ES-I3 (cell line): Measurements from ENCODE around the gene CACFD1.

Experiments
- H3K36me3 ChIP-seq: 2 replicates; pipeline ENCODE4 v1.6.1; 2013; ENCODE audit warnings: mild to moderate bottlenecking, low read length, control low read depth, moderate library complexity; ENCODE audit not compliant: insufficient read depth
- H3K4me1 ChIP-seq: 2 replicates; pipeline ENCODE4 v1.6.1; 2013; ENCODE audit warnings: mild to moderate bottlenecking, control low read depth, low read length; ENCODE audit not compliant: insufficient read depth
- H3K9ac ChIP-seq: 2 replicates; pipeline ENCODE4 v1.6.1; 2013; ENCODE audit warnings: low read depth, mild to moderate bottlenecking, low read length, moderate library complexity
- H3K9me3 ChIP-seq: 2 replicates; pipeline ENCODE4 v1.6.1; 2013; ENCODE audit warnings: mild to moderate bottlenecking, low read length, moderate library complexity; ENCODE audit not compliant: control insufficient read depth, insufficient read depth

CACFD1 gene

DNA sequence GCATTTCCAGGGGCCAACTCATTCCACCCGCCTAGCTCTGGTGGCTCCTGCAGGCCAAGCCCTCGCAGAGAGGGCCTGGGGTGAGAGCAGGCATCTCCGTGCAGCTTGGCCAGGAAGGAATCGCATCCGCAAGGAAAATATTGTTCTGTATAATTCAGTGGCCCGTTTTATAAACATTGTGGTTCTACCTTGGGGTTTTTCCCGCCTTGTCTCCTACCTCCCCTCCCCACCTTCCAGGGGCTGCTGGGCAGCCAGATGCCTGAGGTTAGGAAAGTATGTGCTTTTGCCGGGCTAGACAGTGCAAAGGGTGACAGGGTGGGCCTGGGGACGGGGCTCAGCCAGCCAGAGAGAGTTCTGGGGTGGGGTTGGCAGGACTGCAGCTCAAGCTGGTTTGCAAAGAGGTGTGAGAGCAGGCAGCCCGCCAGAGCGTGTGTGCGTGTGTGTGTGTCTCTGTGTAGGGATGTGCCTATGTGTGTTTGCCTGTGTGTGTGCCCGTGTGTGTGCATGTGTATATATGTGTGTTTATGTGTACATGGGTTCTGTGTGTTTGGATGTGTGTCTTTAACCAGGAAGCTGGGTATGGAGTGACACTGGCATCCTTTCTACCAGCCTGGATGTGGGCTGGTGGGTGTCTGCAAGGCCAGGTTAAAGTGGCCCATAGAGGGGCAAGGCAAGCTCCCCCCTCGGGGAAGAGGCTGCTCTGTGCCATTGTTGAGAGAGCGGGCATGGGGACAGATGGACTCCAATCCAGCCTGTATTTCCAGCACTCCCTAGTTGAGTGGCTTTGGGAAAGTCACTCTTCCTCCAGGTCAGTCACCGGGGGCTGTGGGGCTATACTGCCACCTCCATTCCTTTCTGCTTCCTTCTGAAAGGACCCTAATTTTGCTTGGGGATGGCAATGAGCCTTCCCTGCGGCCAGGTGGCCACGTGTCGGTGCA, 29.7 kb downstream of the CACFD1 start:
- Histone ChIP-seq H3K9ac (no peak overlapping the region), H3K9me3 (no peaks in the 10 kb centered on the region)

DNA sequence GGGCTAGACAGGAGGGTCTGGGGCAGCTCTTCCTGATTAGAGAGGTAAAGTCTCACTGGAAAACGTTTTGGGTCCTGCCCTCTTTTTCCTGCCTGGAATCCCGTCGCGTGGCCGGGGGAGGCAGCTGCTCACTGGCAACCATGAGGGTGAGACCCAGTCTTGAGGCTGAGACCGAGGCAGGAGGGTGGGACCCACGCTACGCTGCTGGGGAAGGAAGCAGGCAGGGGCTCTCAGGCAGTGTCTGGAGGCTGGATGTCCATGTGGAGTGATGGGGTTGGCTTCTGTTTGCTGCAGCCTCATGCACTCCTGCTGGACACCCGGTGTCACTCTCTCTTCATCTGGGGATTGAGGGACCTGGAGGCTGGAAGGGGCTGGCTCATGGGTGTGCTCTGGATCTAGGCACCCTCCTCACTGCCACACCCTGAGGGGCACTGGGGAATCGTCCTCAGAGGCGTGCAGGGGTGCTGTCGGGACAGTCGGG, 30.5 kb downstream of the CACFD1 start:
- Histone ChIP-seq H3K9ac (no peak overlapping the region), H3K36me3 (no peaks in the 10 kb centered on the region), H3K4me1 (no peaks in the 10 kb centered on the region), H3K9me3 (no peaks in the 10 kb centered on the region)

More for the DNA sequence above, 29.7 kb downstream of the CACFD1 start:
- H3K36me3 ChIP-seq: no peaks in the 10 kb centered on the region
- no peaks in the 10 kb centered on the region for H3K4me1 ChIP-seq

DNA sequence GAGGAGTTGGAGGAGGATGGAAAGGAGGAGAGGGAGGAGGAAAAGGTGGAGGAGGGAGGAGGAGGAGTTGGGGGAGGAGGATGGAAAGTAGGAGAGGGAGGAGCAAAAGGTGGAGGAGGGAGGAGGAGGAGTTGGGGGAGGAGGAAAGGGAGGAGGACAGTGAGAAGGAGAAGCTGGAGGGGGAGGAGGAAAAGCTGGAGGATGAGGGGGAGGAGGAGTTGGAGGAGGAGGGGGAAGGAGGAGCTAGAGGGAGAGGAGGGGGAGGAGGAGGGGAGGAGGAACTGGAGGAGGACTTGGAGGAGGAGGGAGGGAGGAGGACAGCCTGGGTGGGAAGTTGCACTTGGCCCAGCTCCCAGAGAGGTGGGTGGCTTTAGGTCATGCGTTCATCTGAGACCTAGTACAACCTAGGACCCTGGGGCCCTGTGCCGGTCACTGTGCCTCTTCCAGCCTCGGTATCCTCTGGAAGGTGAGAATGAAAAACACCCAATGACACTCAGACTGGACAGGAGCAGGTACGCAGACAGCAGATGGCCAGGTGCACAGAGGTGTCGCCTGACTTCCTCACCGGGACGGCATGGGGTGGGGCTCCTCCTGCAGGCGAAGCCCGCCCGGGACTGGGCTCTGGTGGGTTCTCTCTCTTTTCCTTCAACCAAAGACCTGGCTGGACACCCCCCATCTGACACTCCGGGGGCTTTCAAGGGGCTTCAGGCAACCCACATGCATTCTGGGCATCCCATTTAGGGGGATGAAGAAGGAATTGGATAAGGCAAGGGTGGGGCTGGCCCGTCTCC, 31.3 kb downstream of the CACFD1 start:
- H3K9me3 ChIP-seq: no peaks in the 10 kb centered on the region
- no peaks in the 10 kb centered on the region for H3K36me3 ChIP-seq
- no peaks in the 10 kb centered on the region for H3K4me1 ChIP-seq
- H3K9ac ChIP-seq: no peak overlapping the region

DNA sequence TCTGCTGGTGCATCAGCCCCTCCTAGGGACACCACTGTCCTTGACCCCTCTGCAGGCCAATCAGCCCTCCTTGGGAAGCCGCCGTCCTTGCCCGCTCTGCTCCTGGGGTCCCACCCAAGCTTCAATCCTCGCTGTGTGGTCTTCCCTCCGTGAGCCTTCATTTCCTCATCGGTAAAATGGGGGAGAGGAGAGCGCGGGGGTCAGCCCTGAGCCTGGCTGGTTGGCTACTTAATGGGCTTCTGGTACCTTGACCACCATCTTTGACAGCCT, 31.8 kb downstream of the CACFD1 start:
- H3K36me3 ChIP-seq: no peaks in the 10 kb centered on the region
- no peak overlapping the region for H3K9ac ChIP-seq
- H3K4me1 ChIP-seq: no peaks in the 10 kb centered on the region
- H3K9me3 ChIP-seq: no peaks in the 10 kb centered on the region

DNA sequence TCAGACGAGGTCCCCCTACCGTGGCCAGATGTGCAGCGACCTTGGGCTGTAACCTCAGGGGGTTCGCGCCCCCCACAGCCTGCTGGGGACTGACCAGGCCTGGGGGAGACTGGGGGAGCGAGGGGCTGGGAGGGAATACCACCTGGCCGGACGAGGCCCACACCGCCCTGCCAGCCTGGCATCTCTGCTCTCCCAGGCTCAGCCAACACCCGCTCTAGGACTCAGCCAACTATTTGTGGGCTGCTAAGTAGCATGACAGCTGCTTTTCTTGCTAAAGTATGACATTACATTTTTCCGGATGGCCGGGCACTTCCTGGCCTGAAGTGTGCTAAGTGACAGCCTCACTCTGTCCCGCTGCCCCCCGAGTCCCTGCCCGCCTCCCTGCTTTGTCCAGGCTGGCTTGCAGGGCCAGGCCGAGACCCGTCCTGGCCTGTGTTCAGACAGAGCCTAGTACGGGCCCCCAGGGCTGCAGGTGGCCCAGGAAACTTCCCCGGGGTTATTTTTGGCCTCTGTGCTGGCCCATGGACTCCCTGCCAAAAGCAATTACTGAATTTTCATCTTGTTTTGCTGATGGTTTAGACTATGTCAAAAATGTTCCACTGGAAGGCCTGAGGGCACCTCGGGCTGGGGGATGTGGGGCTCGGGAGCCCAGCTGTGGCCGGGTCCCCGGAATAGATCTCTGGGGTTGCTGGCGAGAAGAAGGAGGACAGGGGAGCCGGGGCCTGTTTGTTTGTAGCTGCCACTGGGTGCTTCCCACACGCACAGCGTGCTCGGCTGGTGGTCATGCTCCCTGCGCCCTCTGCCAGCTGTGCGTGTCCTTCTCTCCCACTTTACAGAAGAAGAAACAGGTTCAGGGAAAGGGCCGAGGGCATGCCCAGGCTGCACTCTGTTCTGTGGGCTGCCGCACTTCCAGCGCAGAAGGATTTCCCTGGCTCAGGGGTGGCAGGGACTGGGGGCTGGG, 32.6 kb downstream of the CACFD1 start:
- Histone ChIP-seq H3K9me3 (no peaks in the 10 kb centered on the region), H3K4me1 (no peaks in the 10 kb centered on the region), H3K9ac (no peak overlapping the region), H3K36me3 (no peaks in the 10 kb centered on the region)

DNA sequence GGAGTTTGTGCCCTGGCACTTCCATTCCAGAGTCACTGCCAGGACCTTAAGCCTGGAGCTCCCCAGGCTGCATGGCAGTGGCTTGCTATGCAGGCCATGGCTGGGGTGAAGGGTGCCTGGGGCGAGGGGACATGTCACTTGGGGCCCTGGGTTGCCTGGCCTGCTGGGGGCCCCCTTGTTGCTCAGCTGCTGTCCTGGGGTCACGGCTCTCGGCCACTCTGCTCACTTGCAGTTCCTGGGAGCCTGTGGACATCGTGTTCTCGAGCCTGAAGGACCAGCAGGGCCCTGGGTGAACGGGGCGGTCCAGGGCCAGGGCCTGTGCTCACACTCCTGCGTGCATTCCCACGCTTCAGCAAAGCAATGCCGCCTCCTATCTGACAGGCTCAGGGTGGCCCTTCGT, 33.6 kb downstream of the CACFD1 start:
- Histone ChIP-seq H3K36me3 (no peaks in the 10 kb centered on the region), H3K9ac (no peak overlapping the region), H3K9me3 (no peaks in the 10 kb centered on the region), H3K4me1 (no peaks in the 10 kb centered on the region)

DNA sequence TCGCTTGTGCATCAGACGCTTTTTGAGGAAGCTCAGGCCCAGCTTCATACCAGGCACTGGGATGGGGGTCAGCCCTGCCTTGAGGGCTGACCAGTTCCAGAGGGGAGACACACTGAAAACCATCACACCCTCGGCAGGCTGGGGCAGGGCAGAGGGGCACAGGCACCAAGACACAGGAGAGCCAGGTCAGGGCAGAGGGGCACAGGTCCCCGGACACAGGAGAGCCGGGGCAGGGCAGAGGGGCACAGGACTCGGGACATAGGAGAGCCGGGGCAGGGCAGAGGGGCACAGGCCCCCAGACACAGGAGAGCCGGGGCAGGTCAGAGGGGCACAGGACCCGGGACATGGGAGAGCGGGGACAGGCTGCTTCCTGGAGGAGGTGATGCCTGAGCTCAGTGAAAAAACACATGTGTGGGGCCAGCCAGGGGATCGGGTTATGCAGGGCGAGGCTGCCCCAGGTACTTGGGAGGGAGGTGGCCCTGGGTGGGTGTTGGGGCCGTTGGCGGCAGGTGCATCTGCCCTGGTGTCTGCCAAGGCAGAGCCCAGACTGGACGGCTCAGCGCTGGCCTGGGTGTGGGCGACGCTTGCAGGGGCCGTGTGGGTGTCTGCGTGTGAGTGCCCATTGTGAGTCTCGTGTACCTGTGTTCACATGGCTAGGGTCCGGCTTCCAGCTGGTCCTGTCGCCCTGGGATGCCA, 34.2 kb downstream of the CACFD1 start:
- Histone ChIP-seq H3K9me3 (no peaks in the 10 kb centered on the region), H3K9ac (no peak overlapping the region), H3K4me1 (no peaks in the 10 kb centered on the region), H3K36me3 (no peaks in the 10 kb centered on the region)

DNA sequence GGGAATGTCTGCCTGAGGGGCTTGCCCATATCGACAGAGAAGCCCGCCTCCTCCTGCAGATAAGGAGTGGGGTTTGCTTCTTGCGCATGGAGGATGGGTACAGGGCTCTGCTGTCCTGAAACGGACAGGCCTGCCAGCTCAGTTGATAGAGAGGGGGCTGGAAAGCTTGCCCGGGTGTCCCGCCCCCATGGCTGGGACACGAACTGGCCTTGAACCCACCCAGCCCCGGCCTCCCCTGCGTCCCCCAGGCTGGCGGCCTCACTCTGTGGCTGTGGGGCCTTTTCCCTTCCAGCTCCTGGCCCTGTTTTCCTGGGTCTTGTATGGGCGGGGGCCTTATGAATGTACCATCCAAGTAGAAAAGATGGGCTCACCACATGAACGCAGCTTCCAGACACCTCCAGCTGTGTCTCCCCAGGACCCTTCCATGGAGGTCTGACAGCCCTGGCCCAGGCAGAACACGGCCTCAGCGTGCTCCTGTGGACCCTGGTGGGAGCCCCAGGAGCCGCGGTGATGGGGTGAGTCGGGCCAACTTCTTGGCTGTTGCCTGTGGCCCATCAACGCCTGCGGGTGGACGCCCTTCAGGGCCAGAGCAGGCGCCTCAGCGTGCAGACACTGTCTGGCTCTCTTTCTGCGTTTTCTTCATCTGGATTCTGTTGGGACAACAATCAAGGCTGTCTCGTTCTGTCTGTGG, 35.0 kb downstream of the CACFD1 start:
- Histone ChIP-seq H3K36me3 (no peaks in the 10 kb centered on the region), H3K9me3 (no peaks in the 10 kb centered on the region), H3K4me1 (no peaks in the 10 kb centered on the region), H3K9ac (no peak overlapping the region)

DNA sequence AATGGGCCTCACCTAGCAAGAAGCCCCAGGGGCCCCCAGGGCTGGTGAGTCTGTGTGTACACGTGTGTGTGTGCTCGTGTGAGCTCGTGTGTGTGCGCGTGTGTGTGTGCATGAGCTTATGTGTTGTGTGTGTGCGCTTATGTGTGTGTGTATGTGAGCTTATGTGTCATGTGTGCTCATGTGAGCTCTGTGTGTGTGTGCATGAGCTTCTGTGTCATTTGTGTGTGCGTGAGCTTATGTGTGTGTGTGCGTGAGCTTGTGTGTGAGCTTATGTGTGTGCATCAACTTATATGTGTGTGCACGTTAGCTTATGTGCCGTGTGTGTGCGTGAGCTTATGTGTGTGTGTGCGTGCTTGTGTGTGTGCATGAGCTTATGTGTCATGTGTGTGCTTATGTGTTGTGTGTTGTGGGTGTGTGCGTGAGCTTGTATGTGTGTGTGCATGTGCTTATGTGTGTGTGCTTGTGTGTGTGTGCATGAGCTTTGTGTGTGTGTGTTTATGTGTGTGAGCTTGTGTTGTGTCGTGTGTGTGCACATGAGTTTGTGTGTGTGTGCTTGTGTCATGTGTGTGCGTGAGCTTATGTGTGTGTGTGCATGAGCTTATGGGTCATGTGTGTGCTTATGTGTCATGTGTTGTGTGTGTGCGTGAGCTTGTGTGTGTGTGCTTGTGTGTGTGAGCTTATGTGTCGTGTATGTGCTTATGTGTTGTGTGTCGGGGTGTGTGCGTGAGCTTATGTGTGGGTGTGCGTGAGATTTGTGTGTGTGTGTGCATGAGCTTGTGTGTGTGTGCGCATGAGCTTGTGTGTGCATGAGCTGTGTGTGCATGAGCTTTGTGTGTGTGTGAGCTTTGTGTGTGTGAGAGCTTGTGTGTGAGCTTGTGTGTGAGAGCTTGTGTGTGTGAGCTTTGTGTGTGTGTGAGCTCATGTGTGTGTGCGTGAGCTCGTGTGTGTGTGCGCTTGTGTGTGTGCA, 35.8 kb downstream of the CACFD1 start:
- no peaks in the 10 kb centered on the region for H3K36me3 ChIP-seq
- no peak overlapping the region for H3K9ac ChIP-seq
- H3K9me3 ChIP-seq: no peaks in the 10 kb centered on the region
- H3K4me1 ChIP-seq: no peaks in the 10 kb centered on the region

DNA sequence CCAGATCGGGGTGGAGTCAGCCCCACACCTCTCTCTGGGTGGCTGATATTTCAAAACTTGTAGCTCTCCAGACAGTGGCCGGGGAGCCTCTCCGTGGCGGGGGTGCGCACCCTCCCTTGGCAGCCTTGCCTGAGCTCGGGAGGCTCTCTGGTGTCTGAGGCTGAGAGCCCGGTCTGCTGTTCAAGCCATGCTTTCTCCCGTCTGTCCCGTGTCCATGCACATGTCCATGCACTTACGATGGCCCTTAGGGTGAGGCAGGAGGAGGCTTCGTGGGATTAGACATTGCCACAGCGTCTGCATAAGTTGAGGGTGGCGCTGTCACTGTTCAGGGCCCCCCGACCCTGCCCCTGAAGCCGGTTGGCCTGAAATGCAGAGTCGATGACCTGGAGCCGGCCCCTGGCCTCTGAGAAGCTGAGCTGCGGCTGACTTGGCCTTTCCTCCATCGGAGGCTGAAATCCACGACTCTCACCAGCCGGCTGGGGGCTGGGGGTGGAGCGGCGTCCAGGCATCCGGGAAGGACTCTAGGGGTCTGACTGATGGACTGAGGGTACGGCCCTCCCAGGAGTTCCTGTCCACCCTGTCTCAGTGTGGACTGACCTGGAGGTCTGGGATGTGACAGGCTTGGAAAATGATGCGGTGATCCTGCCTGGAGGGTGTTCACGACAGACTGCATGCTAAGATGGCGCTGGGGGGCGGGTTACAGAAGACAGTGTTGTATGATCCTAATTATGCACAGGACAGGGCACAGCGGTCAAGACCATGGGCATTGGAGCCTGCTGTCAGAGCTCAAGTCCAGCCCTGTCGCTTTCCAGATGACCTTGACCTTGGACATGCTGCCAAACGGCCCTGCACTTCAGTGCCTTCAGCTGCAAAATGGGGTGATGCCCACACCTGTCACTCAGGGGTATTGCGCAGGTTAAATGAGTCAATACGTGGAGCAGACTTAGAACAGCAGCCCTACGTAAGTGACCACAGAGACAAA, 37.4 kb downstream of the CACFD1 start:
- H3K9me3 ChIP-seq: peaks cover 4% of the 10 kb centered on the region

DNA sequence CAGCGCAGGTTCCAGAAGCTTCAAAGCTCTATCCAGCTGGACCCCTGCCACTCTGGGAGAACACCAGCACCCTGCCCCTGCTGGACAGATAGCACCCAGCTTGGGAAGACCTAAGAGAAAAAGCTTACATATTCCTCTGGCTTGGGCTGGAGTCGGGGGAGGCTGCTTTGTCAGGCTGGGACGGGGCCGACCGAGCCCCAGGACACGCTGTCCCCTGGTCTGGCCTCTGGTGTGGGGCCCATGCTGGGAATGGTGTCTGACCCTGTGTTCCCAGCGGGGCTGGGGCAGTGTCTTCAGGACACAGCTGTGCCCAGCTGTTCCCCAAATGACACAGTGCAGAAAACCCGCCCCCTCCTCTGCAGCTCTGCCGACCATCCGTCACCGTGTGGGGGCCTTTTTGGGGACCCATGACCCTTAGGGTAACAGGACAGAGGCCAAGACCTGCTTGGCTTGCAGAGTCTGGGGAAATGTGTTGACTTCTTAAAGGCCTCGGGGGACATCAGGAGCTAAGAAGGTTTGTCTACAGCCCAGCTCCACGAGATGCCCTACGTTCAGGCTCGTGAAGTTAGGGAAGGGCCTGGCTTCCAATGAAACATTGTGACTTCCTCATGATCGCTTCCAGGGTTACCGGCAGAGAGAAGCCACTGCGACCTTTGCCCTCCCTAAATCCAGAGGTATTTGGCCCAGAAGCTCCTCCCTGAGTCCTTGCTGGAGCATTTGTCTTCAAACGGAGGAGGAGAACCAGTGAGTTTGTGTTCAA, 39.5 kb downstream of the CACFD1 start:
- Histone ChIP-seq H3K9me3 (peaks cover 6% of the 10 kb centered on the region), H3K9ac (no peak overlapping the region), H3K4me1 (no peaks in the 10 kb centered on the region), H3K36me3 (no peaks in the 10 kb centered on the region)

More for the DNA sequence above, 37.4 kb downstream of the CACFD1 start:
- H3K36me3 ChIP-seq: no peaks in the 10 kb centered on the region
- H3K4me1 ChIP-seq: no peaks in the 10 kb centered on the region
- H3K9ac ChIP-seq: no peak overlapping the region
